Measurements from ENCODE around the gene NCBP1.

Gene NCBP1

DNA sequence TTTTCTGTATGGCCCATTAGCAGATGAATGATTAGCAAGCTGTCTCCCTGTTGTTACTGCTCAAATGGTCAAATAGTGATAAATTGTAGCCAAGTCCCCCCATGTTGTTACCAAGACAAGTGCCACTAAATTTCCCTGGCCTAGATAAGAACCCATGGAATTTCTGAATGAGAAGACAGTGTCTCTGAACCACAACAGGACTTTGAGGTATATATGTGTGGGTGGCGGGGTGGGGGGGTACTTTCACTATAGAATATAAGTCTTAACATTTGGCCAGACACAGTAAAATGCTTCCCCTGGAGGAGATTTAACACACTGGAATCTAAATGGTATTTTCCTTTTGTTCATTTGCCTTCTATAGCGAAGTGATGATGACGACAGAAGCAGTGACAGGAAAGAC is 34.9 kb downstream of the NCBP1 start:
- no peak for DNase-seq (ENCODE audit: low read depth, low spot score)
- in situ Hi-C loops (cut with HindIII; ENCODE audit: low sequenced_read_pairs) = no loop called here
- TF ChIP-seq, protein P1, sequence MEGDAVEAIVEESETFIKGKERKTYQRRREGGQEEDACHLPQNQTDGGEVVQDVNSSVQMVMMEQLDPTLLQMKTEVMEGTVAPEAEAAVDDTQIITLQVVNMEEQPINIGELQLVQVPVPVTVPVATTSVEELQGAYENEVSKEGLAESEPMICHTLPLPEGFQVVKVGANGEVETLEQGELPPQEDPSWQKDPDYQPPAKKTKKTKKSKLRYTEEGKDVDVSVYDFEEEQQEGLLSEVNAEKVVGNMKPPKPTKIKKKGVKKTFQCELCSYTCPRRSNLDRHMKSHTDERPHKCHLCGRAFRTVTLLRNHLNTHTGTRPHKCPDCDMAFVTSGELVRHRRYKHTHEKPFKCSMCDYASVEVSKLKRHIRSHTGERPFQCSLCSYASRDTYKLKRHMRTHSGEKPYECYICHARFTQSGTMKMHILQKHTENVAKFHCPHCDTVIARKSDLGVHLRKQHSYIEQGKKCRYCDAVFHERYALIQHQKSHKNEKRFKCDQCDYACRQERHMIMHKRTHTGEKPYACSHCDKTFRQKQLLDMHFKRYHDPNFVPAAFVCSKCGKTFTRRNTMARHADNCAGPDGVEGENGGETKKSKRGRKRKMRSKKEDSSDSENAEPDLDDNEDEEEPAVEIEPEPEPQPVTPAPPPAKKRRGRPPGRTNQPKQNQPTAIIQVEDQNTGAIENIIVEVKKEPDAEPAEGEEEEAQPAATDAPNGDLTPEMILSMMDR (IDR thresholded peaks at IDR 0.05; ENCODE audit: low read depth, low read length) = no peak
- H3K4me3 ChIP-seq (ENCODE audit: low read depth, low read length) = no peak overlapping the region

DNA sequence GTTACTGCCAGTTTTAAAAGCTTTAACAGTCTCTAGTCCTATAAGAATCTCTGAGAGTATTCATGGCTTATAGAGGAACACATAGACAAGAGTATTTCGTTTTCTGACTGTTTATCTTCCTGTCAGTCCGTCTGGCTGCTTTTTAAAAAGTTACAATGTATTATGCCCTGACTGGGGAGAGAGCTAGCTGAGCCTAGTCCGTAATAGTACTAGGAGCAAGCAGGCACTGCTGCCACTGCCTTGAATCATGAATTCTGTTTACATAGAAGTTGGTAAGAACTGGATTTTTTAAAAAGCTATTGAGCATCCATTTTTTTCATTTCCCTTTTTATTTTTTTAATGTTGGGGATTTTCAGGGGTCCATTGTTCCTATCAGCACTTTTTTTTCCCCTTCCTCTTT is 37.0 kb downstream of the NCBP1 start:
- in situ Hi-C loops (cut with HindIII; ENCODE audit: low sequenced_read_pairs) = no loop called here
- no peak for DNase-seq (ENCODE audit: low read depth, low spot score)
- TF ChIP-seq, protein P1 (IDR thresholded peaks at IDR 0.05; ENCODE audit: low read depth, low read length) = no peak
- H3K4me3 ChIP-seq (ENCODE audit: low read depth, low read length) = no peak overlapping the region

DNA sequence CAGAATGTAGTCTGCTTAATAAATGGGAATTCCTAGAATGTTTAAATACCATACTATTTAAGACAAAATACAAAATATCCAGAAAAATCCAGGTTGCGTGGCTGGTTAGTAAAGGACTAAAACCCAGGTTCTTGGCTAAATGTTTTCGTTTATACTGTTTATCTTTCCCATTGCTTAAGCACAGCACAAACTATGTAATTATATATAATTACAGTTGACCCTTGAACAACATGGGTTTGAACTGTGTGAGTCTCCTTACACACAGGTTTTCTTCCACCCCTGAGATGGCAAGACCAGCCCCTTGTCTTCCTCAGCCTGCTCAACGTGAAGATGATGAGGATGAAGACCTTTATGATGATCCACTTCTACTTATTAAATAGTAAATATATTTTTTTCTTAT is 38.8 kb downstream of the NCBP1 start:
- TF ChIP-seq, protein P1 (IDR thresholded peaks at IDR 0.05; ENCODE audit: low read depth, low read length) = no peak
- H3K4me3 ChIP-seq (ENCODE audit: low read depth, low read length) = no peak overlapping the region
- in situ Hi-C loops (cut with HindIII; ENCODE audit: low sequenced_read_pairs) = no loop called here
- no peak for DNase-seq (ENCODE audit: low read depth, low spot score)

DNA sequence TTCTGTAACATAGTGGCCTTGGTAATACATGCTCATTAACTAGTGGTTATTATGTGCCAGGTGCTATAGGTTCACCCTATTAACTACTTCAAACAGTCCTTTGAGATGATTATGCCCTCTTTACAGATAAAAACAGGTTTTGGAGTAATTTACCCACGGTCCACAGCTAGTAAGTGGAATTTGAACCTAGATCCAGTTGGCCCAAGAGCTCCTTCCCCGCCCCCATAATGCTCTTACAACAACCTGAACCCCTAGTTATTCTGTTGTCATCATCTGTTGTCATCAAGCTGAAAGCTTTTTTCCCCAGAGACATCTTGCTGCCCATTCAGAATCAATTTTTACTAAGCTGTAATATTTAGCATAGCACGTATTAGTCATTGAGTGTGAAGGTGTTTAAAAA is 40.3 kb downstream of the NCBP1 start:
- in situ Hi-C loops (cut with HindIII; ENCODE audit: low sequenced_read_pairs) = no loop called here
- DNase-seq (ENCODE audit: low read depth, low spot score) = no peak
- H3K4me3 ChIP-seq (ENCODE audit: low read depth, low read length) = no peak overlapping the region
- TF ChIP-seq, protein P1 (IDR thresholded peaks at IDR 0.05; ENCODE audit: low read depth, low read length) = no peak

DNA sequence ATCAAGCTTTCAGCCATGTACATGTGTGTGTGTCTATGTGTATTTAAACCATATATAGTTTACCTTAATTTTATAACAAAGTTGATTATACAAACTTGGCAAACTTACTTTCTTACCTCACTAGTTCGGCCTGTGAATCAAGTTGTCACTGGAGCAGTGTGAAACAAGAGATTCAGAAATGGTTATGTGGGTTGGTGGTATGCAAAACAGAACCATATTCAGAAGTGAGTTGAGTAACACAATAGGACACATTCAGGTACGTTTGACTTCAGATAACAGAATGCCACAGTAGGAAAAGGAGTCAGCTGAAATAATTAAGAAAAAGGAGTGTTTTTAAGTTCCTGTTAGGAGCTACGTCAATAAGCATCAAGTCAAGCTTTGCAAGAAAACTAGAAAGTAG is 42.0 kb downstream of the NCBP1 start:
- in situ Hi-C loops (cut with HindIII; ENCODE audit: low sequenced_read_pairs) = no loop called here
- H3K4me3 ChIP-seq (ENCODE audit: low read depth, low read length) = no peak overlapping the region
- no peak for DNase-seq (ENCODE audit: low read depth, low spot score)
- TF ChIP-seq, protein P1 (IDR thresholded peaks at IDR 0.05; ENCODE audit: low read depth, low read length) = no peak

DNA sequence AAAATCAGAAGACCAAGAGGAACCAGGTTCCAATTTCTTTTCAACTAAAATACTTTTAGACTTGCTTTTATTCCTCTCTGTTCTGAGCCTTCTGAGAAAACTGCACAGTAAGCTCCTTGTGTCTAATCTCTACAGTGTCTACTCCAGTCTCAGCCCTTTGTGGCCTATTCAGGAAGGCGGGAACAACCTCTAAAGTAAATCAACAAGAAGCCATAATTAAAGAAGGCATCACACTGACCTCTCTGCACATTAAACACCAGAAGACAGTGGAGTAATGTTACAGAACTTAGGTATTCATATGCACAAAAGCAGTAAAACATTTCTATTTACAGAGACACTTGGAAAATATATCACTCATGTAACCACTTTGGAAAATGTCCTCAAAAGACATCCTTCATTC is 48.6 kb downstream of the NCBP1 start:
- no peak overlapping the region for H3K4me3 ChIP-seq (ENCODE audit: low read depth, low read length)
- in situ Hi-C loops (cut with HindIII; ENCODE audit: low sequenced_read_pairs) = no loop called here
- no peak for DNase-seq (ENCODE audit: low read depth, low spot score)
- TF ChIP-seq, protein P1 (IDR thresholded peaks at IDR 0.05; ENCODE audit: low read depth, low read length) = no peak

DNA sequence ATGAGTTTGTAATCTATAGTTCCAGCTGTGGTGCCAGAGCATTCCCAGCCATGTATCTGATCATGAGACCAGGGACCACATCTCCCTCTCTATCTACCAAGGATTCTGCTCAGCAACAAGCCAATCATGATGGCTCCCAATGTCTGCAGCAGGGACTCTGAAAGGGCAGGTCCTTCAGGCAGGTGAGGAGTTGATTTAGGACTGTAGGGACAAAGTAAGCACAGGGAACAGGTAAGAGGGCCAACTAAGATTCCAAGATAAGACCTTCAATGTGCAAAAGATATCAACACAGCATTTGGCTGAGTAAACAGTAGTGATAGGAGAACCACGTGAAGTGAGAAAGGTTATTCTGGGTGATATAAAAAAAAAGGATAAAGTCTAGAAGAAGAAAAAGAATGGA is 55.0 kb downstream of the NCBP1 start:
- H3K4me3 ChIP-seq (ENCODE audit: low read depth, low read length) = no peak overlapping the region
- no peak for DNase-seq (ENCODE audit: low read depth, low spot score)
- in situ Hi-C loops (cut with HindIII; ENCODE audit: low sequenced_read_pairs) = no loop called here
- TF ChIP-seq, protein P1 (IDR thresholded peaks at IDR 0.05; ENCODE audit: low read depth, low read length) = no peak

All from astrocyte of the spinal cord (primary cell).